Fibroblast of villous mesenchyme (primary cell): ENCODE measurements around the gene TMTC1. TPM values are rescaled to one million over a fixed set of nuclear protein-coding genes. Genes with fewer than 3 reads are reported as not detected.
A peak's percentile ranks its signal among the peaks of the same experiment; 100 is the strongest.

Experiments used
- DNase-seq: peaks from one replicate; pipeline ENCODE4 v3.0.0-alpha.2; 2010; ENCODE audit warnings: low read depth
- H3K4me3 ChIP-seq: 2 replicates; pipeline ENCODE4 v1.5.1; 2011; ENCODE audit warnings: low read depth, mild to moderate bottlenecking, low read length
- total RNA-seq: library from RNA; depleted of rRNA; stranded (reverse); fragments of >200 nt; gene quantifications from 2 replicates; pipeline ENCODE4 v1.2.3, GENCODE V29; 2012
- TF ChIP-seq, protein P1 (sequence below): IDR thresholded peaks from 2 replicates; pipeline ENCODE4 v1.5.1; 2012; ENCODE audit warnings: low read depth, mild to moderate bottlenecking, low read length; ENCODE audit not compliant: insufficient read depth

Gene TMTC1
- total RNA-seq, 1 donor = 33.2 TPM

- TF ChIP-seq, protein P1, sequence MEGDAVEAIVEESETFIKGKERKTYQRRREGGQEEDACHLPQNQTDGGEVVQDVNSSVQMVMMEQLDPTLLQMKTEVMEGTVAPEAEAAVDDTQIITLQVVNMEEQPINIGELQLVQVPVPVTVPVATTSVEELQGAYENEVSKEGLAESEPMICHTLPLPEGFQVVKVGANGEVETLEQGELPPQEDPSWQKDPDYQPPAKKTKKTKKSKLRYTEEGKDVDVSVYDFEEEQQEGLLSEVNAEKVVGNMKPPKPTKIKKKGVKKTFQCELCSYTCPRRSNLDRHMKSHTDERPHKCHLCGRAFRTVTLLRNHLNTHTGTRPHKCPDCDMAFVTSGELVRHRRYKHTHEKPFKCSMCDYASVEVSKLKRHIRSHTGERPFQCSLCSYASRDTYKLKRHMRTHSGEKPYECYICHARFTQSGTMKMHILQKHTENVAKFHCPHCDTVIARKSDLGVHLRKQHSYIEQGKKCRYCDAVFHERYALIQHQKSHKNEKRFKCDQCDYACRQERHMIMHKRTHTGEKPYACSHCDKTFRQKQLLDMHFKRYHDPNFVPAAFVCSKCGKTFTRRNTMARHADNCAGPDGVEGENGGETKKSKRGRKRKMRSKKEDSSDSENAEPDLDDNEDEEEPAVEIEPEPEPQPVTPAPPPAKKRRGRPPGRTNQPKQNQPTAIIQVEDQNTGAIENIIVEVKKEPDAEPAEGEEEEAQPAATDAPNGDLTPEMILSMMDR = no peak
- no peak overlapping the region for H3K4me3 ChIP-seq
- DNase-seq = peak; percentile 66
Measured at GRCh38 chr12:29578070-29578469, 205.7 kb downstream of the TMTC1 start.

GRCh38 chr12:29574500-29574899 lies 209.2 kb downstream of the TMTC1 start:
- TF ChIP-seq, protein P1 = no peak
- H3K4me3 ChIP-seq = no peak overlapping the region
- DNase-seq = no peak

- no peak for DNase-seq
- TF ChIP-seq, protein P1 = no peak
- no peak overlapping the region for H3K4me3 ChIP-seq
Measured at GRCh38 chr12:29572938-29573337, 210.8 kb downstream of the TMTC1 start.

GRCh38 chr12:29572464-29572863 lies 211.3 kb downstream of the TMTC1 start:
- DNase-seq = no peak
- H3K4me3 ChIP-seq = no peak overlapping the region
- TF ChIP-seq, protein P1 = no peak

GRCh38 chr12:29569132-29569757 lies 214.5 kb downstream of the TMTC1 start:
- TF ChIP-seq, protein P1 = no peak
- DNase-seq = peak; percentile 64
- H3K4me3 ChIP-seq = no peak overlapping the region

DNA sequence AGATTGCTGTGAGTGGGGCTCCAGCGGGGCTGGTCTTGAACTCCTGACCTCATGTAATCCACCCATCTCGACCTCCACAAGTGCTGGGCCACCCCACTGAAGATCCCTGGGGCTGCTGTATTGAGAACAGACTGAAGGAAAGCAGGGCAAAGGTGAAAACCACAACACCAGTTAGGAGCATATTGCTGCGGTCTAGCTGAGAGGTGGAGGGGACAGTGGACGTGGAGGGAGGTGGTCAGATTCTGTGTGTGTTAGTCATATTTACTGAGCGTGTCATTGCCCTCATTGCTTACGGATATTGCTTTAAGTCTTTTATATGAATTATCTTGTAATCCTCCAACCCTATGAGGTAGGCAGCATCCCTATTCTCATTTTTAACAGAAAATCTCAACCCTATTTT lies 217.3 kb downstream of the TMTC1 start:
- TF ChIP-seq, protein P1 = no peak
- peak; percentile 77 for DNase-seq
- H3K4me3 ChIP-seq = no peak overlapping the region

DNA sequence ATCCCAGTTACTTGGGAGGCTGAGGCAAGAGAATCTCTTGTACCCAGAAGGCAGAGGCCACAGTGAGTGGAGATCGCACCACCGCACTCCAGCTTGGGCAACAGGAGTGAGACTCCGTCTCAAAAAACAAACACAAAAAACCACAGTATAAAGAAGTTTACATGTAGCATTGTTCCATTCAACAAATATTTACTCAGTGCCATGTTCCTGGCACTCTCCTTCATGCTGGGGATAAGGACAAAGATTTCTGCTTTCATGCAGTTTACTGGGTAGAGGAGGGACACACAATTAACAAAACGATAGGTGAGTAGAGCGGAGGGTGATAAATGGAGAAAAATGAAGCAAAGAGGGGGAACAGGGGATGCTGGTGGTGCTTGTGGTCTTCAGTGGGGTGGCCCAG lies 218.0 kb downstream of the TMTC1 start:
- no peak overlapping the region for H3K4me3 ChIP-seq
- TF ChIP-seq, protein P1 = no peak
- no peak for DNase-seq
